ENCODE measurements around the gene FBXW7. TPM values are rescaled to one million over a fixed set of nuclear protein-coding genes. Genes with fewer than 3 reads are reported as not detected.

The FBXW7 gene
- total and polyA plus RNA-seq, 2 donors (not counting 1 experiment from before 2014, with no cell fraction given) = 16.3 to 68.7 TPM

DNA sequence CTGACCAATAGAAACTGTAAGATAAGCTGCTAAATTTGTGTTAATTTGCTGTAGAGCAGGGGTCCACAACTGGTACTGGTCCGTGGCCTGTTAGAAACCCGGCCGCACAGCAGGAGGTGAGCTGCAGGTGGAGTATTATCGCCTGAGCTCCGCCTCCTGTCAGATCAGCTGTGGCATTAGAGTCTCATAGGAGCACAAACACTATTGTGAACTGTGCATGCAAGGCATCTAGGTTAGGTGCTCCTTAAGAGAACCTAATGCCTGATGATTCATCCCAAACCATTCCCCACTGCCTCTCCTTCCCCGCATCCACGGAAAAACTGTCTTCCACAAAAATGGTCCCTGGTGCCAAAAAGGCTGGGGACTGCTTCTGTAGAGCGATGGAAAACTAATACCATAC, 19.7 kb downstream of the FBXW7 start:
- TF ChIP-seq EZH2 (IDR thresholded peaks at IDR 0.05; ENCODE audit: low read length, missing control alignments) = no peak
- TF ChIP-seq, protein P1, sequence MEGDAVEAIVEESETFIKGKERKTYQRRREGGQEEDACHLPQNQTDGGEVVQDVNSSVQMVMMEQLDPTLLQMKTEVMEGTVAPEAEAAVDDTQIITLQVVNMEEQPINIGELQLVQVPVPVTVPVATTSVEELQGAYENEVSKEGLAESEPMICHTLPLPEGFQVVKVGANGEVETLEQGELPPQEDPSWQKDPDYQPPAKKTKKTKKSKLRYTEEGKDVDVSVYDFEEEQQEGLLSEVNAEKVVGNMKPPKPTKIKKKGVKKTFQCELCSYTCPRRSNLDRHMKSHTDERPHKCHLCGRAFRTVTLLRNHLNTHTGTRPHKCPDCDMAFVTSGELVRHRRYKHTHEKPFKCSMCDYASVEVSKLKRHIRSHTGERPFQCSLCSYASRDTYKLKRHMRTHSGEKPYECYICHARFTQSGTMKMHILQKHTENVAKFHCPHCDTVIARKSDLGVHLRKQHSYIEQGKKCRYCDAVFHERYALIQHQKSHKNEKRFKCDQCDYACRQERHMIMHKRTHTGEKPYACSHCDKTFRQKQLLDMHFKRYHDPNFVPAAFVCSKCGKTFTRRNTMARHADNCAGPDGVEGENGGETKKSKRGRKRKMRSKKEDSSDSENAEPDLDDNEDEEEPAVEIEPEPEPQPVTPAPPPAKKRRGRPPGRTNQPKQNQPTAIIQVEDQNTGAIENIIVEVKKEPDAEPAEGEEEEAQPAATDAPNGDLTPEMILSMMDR (conservative IDR thresholded peaks at IDR 0.05 in 1 of 2, IDR thresholded peaks at IDR 0.05 in 1 of 2; ENCODE audit: low read depth in 1 of 2, low read length in 2 of 2) = no peak
- DNase-seq (ENCODE audit: low read depth in 2 of 2) = peak in 1 of 2 donors; percentile 51
- H3K36me3 ChIP-seq (ENCODE audit: control insufficient read depth, insufficient read depth, low read length) = no peaks in the 10 kb centered on the region
- peaks cover 11% of the 10 kb centered on the region for H3K79me2 ChIP-seq (ENCODE audit: control insufficient read depth, insufficient read depth, low read length)
- H4K20me1 ChIP-seq (ENCODE audit: control insufficient read depth, extremely low read depth, insufficient read depth, low read length) = no peaks in the 10 kb centered on the region
- H3K9me3 ChIP-seq (ENCODE audit: control insufficient read depth, insufficient read depth, low read depth, low read length) = no peaks in the 10 kb centered on the region
- H3K27ac ChIP-seq (ENCODE audit: insufficient read depth, low read length) = no peak overlapping the region
- H3K4me1 ChIP-seq (ENCODE audit: control insufficient read depth, extremely low read depth, insufficient read depth, low read length) = no peaks in the 10 kb centered on the region
- no peak overlapping the region for H2AFZ ChIP-seq (ENCODE audit: low read length)
- H3K9ac ChIP-seq (ENCODE audit: insufficient read depth, low read length) = no peak overlapping the region
- no peaks in the 10 kb centered on the region for H3K27me3 ChIP-seq (ENCODE audit: control insufficient read depth, insufficient read depth, low read length)
- peak overlapping the region; percentile 1 for H3K4me2 ChIP-seq (ENCODE audit: extremely low read depth, insufficient read depth, low read length)
- H3K4me3 ChIP-seq (replicated peaks in 1 of 4; ENCODE audit: control extremely low read depth in 1 of 4, insufficient read depth in 1 of 4, low read depth in 3 of 4, low read length in 4 of 4) = no peak overlapping the region

DNA sequence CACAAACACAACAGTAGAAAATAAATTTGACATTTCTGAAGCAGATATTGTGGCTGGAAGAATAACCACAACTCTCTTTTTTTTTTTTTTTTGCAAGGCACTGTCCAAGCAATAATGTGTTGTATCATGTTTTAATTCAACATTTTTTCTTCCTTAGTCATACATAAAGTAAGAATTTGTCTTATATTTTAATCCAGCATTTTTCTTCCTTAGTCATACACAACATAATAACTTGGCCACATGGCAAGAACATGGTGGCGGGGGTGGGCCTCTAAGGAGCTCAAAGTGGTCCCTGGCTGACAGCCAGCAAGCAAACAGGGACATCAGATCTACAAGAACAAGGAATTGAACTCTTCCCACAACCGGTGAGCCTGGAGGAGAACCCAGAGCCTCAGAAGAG, 20.2 kb downstream of the FBXW7 start:
- H3K4me2 ChIP-seq (ENCODE audit: extremely low read depth, insufficient read depth, low read length) = peak overlapping the region; percentile 1
- no peaks in the 10 kb centered on the region for H3K27me3 ChIP-seq (ENCODE audit: control insufficient read depth, insufficient read depth, low read length)
- no peaks in the 10 kb centered on the region for H4K20me1 ChIP-seq (ENCODE audit: control insufficient read depth, extremely low read depth, insufficient read depth, low read length)
- no peak overlapping the region for H3K27ac ChIP-seq (ENCODE audit: insufficient read depth, low read length)
- peaks cover 11% of the 10 kb centered on the region for H3K79me2 ChIP-seq (ENCODE audit: control insufficient read depth, insufficient read depth, low read length)
- H3K9ac ChIP-seq (ENCODE audit: insufficient read depth, low read length) = no peak overlapping the region
- peak; percentile 67 to 75 for DNase-seq (ENCODE audit: low read depth in 2 of 2)
- no peaks in the 10 kb centered on the region for H3K4me1 ChIP-seq (ENCODE audit: control insufficient read depth, extremely low read depth, insufficient read depth, low read length)
- no peak for TF ChIP-seq EZH2 (IDR thresholded peaks at IDR 0.05; ENCODE audit: low read length, missing control alignments)
- TF ChIP-seq, protein P1 (conservative IDR thresholded peaks at IDR 0.05 in 1 of 2, IDR thresholded peaks at IDR 0.05 in 1 of 2; ENCODE audit: low read depth in 1 of 2, low read length in 2 of 2) = no peak
- H3K36me3 ChIP-seq (ENCODE audit: control insufficient read depth, insufficient read depth, low read length) = no peaks in the 10 kb centered on the region
- no peaks in the 10 kb centered on the region for H3K9me3 ChIP-seq (ENCODE audit: control insufficient read depth, insufficient read depth, low read depth, low read length)
- no peak overlapping the region for H3K4me3 ChIP-seq (replicated peaks in 1 of 4; ENCODE audit: control extremely low read depth in 1 of 4, insufficient read depth in 1 of 4, low read depth in 3 of 4, low read length in 4 of 4)
- H2AFZ ChIP-seq (ENCODE audit: low read length) = no peak overlapping the region

DNA sequence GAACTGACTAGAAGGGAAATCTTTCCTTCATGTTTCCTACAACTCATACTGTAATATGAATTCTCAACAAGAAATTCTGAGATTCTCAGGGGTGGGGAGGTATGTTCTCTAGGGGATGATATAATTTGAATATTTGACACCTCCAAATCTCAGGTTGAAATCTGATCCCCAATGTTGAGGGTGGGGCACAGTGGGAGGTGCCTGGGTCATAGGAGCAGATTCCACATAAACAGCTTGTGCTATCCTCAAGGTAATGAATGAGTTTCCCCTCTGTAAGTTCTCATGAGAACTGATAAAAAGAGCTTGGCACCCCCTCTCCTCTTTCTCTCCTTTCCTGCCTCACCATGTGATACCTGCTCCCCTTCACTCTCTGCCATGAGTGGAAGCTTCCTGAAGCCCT, 21.5 kb downstream of the FBXW7 start:
- Histone ChIP-seq H3K4me2 (ENCODE audit: extremely low read depth, insufficient read depth, low read length) (no peak overlapping the region), H3K4me1 (ENCODE audit: control insufficient read depth, extremely low read depth, insufficient read depth, low read length) (no peaks in the 10 kb centered on the region), H2AFZ (ENCODE audit: low read length) (no peak overlapping the region), H3K79me2 (ENCODE audit: control insufficient read depth, insufficient read depth, low read length) (peaks cover 9% of the 10 kb centered on the region), H3K9ac (ENCODE audit: insufficient read depth, low read length) (no peak overlapping the region), H3K4me3 (replicated peaks in 1 of 4; ENCODE audit: control extremely low read depth in 1 of 4, insufficient read depth in 1 of 4, low read depth in 3 of 4, low read length in 4 of 4) (no peak overlapping the region), H3K27me3 (ENCODE audit: control insufficient read depth, insufficient read depth, low read length) (no peaks in the 10 kb centered on the region), H3K27ac (ENCODE audit: insufficient read depth, low read length) (no peak overlapping the region), H3K9me3 (ENCODE audit: control insufficient read depth, insufficient read depth, low read depth, low read length) (no peaks in the 10 kb centered on the region), H4K20me1 (ENCODE audit: control insufficient read depth, extremely low read depth, insufficient read depth, low read length) (no peaks in the 10 kb centered on the region), H3K36me3 (ENCODE audit: control insufficient read depth, insufficient read depth, low read length) (no peaks in the 10 kb centered on the region)
- TF ChIP-seq, protein P1 (conservative IDR thresholded peaks at IDR 0.05 in 1 of 2, IDR thresholded peaks at IDR 0.05 in 1 of 2; ENCODE audit: low read depth in 1 of 2, low read length in 2 of 2) = no peak
- no peak for TF ChIP-seq EZH2 (IDR thresholded peaks at IDR 0.05; ENCODE audit: low read length, missing control alignments)
- DNase-seq (ENCODE audit: low read depth in 2 of 2) = no peak
